ENCODE data around the gene CATSPERD.

DNA sequence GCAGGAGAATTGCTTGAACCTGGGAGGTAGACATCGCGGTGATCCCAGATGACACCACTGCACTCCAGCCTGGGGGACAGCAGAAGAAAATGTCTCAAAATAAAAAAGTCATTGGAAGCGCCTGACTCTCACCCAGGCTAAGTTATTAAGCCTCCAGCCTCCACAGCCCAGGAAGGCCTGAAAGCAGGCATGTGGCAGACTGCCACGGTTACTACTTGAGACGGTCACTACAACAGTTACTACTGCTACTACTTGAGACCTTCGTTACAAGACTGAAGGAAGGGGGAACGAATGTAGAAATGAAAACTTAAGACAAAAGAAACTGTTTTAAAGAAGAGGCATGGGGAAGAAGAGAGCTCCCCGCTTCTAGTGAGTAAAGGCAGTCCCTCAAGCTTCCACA, 54.5 kb downstream of the CATSPERD start:
- TF ChIP-seq, protein P1, sequence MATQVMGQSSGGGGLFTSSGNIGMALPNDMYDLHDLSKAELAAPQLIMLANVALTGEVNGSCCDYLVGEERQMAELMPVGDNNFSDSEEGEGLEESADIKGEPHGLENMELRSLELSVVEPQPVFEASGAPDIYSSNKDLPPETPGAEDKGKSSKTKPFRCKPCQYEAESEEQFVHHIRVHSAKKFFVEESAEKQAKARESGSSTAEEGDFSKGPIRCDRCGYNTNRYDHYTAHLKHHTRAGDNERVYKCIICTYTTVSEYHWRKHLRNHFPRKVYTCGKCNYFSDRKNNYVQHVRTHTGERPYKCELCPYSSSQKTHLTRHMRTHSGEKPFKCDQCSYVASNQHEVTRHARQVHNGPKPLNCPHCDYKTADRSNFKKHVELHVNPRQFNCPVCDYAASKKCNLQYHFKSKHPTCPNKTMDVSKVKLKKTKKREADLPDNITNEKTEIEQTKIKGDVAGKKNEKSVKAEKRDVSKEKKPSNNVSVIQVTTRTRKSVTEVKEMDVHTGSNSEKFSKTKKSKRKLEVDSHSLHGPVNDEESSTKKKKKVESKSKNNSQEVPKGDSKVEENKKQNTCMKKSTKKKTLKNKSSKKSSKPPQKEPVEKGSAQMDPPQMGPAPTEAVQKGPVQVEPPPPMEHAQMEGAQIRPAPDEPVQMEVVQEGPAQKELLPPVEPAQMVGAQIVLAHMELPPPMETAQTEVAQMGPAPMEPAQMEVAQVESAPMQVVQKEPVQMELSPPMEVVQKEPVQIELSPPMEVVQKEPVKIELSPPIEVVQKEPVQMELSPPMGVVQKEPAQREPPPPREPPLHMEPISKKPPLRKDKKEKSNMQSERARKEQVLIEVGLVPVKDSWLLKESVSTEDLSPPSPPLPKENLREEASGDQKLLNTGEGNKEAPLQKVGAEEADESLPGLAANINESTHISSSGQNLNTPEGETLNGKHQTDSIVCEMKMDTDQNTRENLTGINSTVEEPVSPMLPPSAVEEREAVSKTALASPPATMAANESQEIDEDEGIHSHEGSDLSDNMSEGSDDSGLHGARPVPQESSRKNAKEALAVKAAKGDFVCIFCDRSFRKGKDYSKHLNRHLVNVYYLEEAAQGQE (IDR thresholded peaks at IDR 0.05; ENCODE audit: low read depth), result no peak
- TF ChIP-seq TAF1 (IDR thresholded peaks at IDR 0.05; ENCODE audit: low read depth), result no peak
- TF ChIP-seq EP300 (IDR thresholded peaks at IDR 0.05; ENCODE audit: borderline replicate concordance), result no peak
- TF ChIP-seq, protein P2, sequence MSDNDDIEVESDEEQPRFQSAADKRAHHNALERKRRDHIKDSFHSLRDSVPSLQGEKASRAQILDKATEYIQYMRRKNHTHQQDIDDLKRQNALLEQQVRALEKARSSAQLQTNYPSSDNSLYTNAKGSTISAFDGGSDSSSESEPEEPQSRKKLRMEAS (IDR thresholded peaks at IDR 0.05), result no peak
- TF ChIP-seq YY1 (IDR thresholded peaks at IDR 0.05; ENCODE audit: low read depth), result no peak
- no peak for TF ChIP-seq NFIC (IDR thresholded peaks at IDR 0.05)
- TF ChIP-seq TEAD4 (IDR thresholded peaks at IDR 0.05), result no peak
- no peak for TF ChIP-seq RAD21 (IDR thresholded peaks at IDR 0.05; ENCODE audit: low read depth)
- TF ChIP-seq CEBPB (IDR thresholded peaks at IDR 0.05), result no peak
- no peak for TF ChIP-seq EGR1 (IDR thresholded peaks at IDR 0.05)
- TF ChIP-seq, protein P3, sequence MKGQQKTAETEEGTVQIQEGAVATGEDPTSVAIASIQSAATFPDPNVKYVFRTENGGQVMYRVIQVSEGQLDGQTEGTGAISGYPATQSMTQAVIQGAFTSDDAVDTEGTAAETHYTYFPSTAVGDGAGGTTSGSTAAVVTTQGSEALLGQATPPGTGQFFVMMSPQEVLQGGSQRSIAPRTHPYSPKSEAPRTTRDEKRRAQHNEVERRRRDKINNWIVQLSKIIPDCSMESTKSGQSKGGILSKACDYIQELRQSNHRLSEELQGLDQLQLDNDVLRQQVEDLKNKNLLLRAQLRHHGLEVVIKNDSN (IDR thresholded peaks at IDR 0.05), result no peak
- TF ChIP-seq ZBTB7A (IDR thresholded peaks at IDR 0.05; ENCODE audit: low read depth), result no peak
